Measurements from ENCODE around the gene IGLON5.

The IGLON5 gene

DNA sequence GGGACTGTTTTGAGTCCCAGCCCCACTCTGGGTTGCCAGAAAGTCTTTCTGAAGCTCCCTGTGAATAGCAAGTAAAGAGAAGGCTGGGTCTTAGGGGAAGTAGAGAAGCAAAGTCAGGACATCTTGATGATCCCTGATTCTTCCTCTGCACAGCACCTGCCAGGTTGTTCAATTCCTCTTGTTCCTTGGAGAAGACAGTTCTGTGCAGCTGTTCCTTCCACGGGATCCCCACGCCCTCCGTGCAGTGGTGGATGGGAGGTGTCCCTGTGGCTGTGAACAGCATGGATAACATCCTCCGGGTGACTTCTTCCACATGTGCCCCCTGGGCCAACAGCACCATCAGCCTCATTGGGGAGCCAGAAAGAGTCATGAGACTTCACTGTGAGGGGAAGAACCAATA, 29.1 kb upstream of the IGLON5 start:
- TF ChIP-seq, protein P1, sequence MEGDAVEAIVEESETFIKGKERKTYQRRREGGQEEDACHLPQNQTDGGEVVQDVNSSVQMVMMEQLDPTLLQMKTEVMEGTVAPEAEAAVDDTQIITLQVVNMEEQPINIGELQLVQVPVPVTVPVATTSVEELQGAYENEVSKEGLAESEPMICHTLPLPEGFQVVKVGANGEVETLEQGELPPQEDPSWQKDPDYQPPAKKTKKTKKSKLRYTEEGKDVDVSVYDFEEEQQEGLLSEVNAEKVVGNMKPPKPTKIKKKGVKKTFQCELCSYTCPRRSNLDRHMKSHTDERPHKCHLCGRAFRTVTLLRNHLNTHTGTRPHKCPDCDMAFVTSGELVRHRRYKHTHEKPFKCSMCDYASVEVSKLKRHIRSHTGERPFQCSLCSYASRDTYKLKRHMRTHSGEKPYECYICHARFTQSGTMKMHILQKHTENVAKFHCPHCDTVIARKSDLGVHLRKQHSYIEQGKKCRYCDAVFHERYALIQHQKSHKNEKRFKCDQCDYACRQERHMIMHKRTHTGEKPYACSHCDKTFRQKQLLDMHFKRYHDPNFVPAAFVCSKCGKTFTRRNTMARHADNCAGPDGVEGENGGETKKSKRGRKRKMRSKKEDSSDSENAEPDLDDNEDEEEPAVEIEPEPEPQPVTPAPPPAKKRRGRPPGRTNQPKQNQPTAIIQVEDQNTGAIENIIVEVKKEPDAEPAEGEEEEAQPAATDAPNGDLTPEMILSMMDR (IDR thresholded peaks at IDR 0.05; ENCODE audit: low read depth, low read length, missing control alignments) = no peak
- H3K4me3 ChIP-seq (ENCODE audit: low read depth, low read length) = no peak overlapping the region
- DNase-seq (ENCODE audit: low read depth) = no peak

DNA sequence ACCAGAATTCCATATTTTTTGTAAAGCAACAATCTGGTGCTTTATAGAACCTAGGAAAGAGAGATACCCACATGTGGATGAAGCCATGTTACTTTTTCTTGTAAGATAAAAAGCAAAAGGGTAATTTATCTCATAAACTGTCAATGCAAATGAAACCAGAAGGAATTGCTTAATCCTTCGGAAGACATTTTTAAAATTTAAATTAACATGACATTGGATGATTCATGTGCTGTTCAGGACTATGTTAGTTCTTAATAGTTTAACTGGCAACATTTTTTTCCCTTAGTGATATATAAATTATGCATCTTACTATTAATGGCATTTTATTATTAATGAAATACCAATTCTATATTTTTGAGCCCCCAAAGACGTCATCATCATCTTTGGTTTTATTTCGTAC, 25.8 kb upstream of the IGLON5 start:
- no peak overlapping the region for H3K4me3 ChIP-seq (ENCODE audit: low read depth, low read length)
- TF ChIP-seq, protein P1 (IDR thresholded peaks at IDR 0.05; ENCODE audit: low read depth, low read length, missing control alignments) = no peak
- DNase-seq (ENCODE audit: low read depth) = no peak

DNA sequence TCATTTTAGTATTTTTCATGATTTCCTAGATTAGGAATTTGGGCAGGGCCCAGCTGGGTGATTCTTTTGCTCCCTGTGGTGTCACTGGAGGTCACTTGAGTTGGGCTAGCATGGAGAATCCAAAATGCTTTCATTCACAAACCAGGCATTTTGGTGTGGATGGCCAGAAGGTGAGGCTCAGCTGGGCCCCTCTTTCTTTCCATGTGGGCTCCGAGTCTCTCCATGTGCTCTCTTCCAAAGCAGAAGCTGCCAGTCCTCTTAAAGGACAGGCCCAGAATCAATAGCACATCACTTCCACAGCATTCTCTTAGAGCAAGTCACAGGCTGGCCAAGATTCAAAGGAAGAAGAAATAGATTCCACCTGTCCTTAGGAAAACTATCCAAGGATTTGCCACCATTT, 21.8 kb upstream of the IGLON5 start:
- H3K4me3 ChIP-seq (ENCODE audit: low read depth, low read length) = no peak overlapping the region
- DNase-seq (ENCODE audit: low read depth) = no peak
- TF ChIP-seq, protein P1 (IDR thresholded peaks at IDR 0.05; ENCODE audit: low read depth, low read length, missing control alignments) = no peak

DNA sequence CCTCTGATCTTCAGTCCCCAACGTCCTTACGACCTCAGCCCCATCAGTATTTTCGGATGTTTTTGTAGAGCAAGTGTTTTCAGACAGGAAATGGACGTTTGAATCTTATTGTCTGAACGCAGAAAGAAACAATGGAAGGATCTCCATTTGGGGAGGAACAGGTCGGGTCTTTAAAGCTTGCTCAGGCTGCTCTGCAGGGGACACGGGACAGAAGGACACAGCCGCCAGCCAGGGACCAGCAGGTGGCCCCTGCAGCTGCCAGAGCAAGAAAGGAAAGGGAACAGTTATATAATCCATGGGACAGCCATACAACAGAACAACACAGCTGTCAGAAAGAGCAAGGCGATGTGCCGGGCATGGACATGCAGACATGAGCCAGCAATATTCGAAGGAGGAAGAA, 18.5 kb upstream of the IGLON5 start:
- no peak for DNase-seq (ENCODE audit: low read depth)
- no peak overlapping the region for H3K4me3 ChIP-seq (ENCODE audit: low read depth, low read length)
- TF ChIP-seq, protein P1 (IDR thresholded peaks at IDR 0.05; ENCODE audit: low read depth, low read length, missing control alignments) = no peak

DNA sequence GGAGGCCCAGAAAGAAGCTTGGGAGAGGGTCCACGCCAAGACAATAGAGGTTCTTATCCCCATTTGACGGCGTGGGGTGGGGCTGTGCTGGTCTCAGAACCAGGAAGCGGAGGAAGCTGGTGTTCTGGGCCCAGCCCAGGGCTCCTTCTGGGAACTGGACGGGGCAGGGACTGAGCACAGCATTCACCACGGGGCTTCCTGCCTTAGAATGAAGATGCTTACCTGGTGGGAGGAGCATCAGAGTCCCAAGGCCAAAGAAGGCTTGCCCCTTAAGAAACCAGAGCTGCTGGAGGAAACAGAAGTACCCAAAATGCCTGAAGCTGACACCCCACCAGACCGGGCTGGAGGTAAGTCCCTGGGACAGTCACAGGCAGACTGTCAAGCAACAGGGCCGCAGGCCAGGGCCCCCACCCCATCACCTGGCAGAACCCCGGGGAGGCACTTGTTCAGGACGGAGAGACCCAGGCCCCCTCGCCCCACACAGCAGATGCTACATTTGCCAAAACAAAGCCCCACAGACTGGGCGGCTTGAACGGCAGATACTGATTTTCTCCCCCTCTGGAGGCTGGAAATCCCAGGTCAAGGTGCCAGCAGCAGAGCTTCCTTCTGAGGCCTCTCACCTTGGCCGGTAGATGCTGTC, 17.8 kb upstream of the IGLON5 start:
- TF ChIP-seq, protein P1 (IDR thresholded peaks at IDR 0.05; ENCODE audit: low read depth, low read length, missing control alignments) = no peak
- no peak overlapping the region for H3K4me3 ChIP-seq (ENCODE audit: low read depth, low read length)
- DNase-seq (ENCODE audit: low read depth) = no peak

DNA sequence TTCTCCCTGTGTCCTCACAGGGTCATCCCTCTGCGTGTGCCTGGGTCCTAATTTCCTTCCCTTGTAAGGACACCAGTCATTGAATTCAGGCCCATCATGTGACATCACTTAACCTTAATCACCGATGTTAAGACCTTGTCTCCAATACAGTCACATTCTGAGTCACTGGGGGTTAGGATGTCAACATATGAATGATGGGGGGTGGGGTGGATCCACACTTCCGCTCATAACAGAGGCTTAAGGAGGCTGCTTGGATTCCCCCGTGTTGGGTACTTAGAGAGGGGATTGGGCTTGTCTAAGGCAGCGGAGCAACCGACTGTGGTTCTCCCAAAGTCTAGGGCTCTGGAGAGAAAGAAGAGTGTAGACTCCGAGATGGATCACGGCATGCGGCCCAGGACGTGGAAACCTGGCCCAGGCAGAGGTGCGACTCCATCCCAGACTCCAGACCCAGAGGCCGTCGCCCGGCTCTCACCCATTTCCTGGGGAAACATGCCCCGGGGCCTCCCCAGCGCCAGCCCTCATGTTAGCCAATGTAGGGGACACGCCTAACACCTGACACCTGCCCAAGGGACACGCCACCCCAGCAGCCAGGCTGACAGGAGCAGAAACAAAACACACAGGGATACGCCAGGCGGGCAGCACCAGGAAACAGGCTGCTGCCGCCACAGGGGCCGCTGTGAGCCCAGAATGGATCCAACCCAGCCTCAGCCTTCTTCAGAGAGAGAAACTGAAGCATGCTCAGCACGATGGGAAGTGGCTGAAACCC, 17.1 kb upstream of the IGLON5 start:
- no peak overlapping the region for H3K4me3 ChIP-seq (ENCODE audit: low read depth, low read length)
- no peak for DNase-seq (ENCODE audit: low read depth)
- TF ChIP-seq, protein P1 (IDR thresholded peaks at IDR 0.05; ENCODE audit: low read depth, low read length, missing control alignments) = no peak
